Gastroesophageal sphincter (tissue), 3 donors: ENCODE data around the gene THSD4.

Experiments
- EP300 ChIP-seq: sonication (generic); formaldehyde crosslinking; IDR thresholded peaks from one replicate; pipeline ENCODE4 v1.6.1; 2017; ENCODE audit warnings: antibody characterized with exemption, mild to moderate bottlenecking
- POLR2AphosphoS5 ChIP-seq: sonication (generic); formaldehyde crosslinking; IDR thresholded peaks from one replicate; pipeline ENCODE4 v1.6.1; 2017; ENCODE audit warnings: antibody characterized with exemption
- TF ChIP-seq, protein P1 (sequence below), 4 experiments: fragments of 200-600 bp in 2 of 4; fragments of 450-650 bp in 2 of 4; sonication (generic) in 1 of 4; IDR thresholded peaks; one replicate each; pipeline ENCODE4 v1.5.1; 2017 to 2019; ENCODE audit warnings: antibody characterized with exemption in 4 of 4, mild to moderate bottlenecking in 2 of 4, moderate library complexity in 2 of 4

DNA sequence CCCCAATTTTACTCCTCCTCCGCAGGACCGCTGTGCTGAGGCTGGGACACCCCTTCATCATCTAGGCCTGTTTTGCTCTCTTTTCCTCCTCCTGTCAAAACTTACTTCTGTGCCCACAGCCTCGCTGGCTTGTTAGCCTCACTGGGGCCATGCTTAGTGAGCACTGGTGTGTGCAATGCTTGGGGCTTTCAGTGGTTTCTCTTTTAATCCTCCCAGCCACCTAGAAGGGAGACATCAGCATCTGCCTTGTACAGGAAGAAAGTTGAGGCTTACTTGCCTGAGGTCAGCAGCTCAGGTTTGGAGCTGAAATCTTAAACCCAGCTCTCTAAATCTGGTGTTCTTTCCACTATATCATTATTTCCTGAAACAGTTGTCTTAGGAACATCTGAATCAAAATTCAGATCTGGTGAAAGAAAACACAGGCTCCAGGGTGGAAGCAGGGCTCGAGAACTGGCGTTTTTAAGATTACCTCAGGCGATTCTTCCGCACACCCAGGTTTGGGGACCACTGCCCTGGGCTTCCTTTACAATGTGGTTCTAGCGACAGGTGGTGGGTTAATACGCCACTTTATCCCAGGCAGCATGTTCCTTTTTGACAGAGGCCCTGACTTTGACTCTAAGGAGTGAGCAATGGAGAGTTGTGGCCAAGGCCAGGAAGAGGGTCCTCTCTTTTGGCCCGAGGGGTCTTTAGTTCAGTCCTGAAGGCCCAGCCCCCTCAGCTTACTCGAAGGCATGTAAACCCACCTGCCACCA lies 3.8 kb downstream of the THSD4 start:
- no peak for TF ChIP-seq POLR2AphosphoS5
- TF ChIP-seq, protein P1, sequence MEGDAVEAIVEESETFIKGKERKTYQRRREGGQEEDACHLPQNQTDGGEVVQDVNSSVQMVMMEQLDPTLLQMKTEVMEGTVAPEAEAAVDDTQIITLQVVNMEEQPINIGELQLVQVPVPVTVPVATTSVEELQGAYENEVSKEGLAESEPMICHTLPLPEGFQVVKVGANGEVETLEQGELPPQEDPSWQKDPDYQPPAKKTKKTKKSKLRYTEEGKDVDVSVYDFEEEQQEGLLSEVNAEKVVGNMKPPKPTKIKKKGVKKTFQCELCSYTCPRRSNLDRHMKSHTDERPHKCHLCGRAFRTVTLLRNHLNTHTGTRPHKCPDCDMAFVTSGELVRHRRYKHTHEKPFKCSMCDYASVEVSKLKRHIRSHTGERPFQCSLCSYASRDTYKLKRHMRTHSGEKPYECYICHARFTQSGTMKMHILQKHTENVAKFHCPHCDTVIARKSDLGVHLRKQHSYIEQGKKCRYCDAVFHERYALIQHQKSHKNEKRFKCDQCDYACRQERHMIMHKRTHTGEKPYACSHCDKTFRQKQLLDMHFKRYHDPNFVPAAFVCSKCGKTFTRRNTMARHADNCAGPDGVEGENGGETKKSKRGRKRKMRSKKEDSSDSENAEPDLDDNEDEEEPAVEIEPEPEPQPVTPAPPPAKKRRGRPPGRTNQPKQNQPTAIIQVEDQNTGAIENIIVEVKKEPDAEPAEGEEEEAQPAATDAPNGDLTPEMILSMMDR (IDR thresholded peaks at IDR 0.05) = no peak
- TF ChIP-seq EP300 = no peak
